Measurements from ENCODE around the gene MTMR1.

MTMR1 gene

DNA sequence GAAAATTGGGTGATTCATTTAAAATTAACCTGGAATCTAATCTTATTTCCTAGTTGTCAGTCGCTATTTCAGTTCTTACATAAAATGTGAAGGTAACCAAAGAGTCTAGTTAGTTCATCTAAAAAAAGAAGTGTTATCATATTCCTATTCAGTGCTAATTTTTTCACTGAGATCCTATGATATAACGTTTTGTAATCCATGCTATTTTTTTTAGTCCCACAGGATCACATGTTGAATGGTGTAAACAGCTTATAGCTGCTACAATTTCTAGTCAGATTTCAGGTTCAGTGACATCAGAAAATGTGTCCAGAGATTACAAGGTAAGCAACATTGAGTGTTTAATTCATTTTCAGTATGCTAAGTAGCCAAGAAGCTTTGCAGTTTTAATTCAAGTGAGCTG, 5.8 kb downstream of the MTMR1 start:
- Histone ChIP-seq H3K36me3 (ENCODE audit: insufficient read depth, low read length) (peaks cover 49% of the 10 kb centered on the region), H4K20me1 (ENCODE audit: insufficient read depth, low read length) (peaks cover 3% of the 10 kb centered on the region; the same call in 1 of the 2 replicates), H3K27me3 (ENCODE audit: insufficient read depth, low read length, poor library complexity) (no peaks in the 10 kb centered on the region), H3K27ac (ENCODE audit: low read length) (peak overlapping the region; percentile 26; the same call in 1 of the 2 replicates), H3K9me3 (ENCODE audit: insufficient read depth, low read length, severe bottlenecking) (no peaks in the 10 kb centered on the region), H3K4me1 (ENCODE audit: insufficient read depth, low read length) (peaks cover 47% of the 10 kb centered on the region), H3K79me2 (ENCODE audit: insufficient read depth, low read length) (peaks cover 91% of the 10 kb centered on the region), H2AFZ (ENCODE audit: low read depth, low read length) (no peak overlapping the region), H3K4me2 (ENCODE audit: insufficient read depth, low read length) (no peak overlapping the region), H3K4me3 (ENCODE audit: low read depth in 1 of 2, low read length in 2 of 2) (no peak overlapping the region), H3K9ac (ENCODE audit: low read depth, low read length) (no peak overlapping the region)
- ATAC-seq (ENCODE audit: insufficient read depth, low read depth) (no peak), DNase-seq (no peak)
- TF ChIP-seq EZH2 (IDR thresholded peaks at IDR 0.05; ENCODE audit: borderline replicate concordance, low read depth, low read length, severe bottlenecking): no peak
- TF ChIP-seq, protein P1, sequence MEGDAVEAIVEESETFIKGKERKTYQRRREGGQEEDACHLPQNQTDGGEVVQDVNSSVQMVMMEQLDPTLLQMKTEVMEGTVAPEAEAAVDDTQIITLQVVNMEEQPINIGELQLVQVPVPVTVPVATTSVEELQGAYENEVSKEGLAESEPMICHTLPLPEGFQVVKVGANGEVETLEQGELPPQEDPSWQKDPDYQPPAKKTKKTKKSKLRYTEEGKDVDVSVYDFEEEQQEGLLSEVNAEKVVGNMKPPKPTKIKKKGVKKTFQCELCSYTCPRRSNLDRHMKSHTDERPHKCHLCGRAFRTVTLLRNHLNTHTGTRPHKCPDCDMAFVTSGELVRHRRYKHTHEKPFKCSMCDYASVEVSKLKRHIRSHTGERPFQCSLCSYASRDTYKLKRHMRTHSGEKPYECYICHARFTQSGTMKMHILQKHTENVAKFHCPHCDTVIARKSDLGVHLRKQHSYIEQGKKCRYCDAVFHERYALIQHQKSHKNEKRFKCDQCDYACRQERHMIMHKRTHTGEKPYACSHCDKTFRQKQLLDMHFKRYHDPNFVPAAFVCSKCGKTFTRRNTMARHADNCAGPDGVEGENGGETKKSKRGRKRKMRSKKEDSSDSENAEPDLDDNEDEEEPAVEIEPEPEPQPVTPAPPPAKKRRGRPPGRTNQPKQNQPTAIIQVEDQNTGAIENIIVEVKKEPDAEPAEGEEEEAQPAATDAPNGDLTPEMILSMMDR (IDR thresholded peaks at IDR 0.05; ENCODE audit: borderline replicate concordance, extremely low read depth, low read length, poor library complexity, severe bottlenecking): no peak

DNA sequence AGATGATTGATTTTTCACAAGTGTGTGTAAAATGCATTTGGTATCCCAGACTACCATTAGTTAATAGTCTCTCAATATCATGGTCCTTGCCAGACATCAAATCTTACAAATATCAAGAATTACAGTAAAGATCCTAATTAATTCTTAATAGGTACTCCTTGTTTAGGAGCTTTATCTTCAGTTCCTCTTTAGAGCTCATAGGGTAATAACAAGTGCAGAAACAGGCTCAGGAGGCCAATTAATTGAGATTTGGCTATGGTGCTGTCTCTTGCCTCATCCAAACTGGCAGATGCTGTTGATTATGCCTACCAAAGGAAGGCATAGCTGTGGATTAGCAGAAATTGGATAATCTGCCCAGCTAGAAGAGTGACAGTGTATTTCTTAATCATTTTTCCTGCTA, 6.9 kb downstream of the MTMR1 start:
- ATAC-seq (ENCODE audit: insufficient read depth, low read depth): no peak

DNA sequence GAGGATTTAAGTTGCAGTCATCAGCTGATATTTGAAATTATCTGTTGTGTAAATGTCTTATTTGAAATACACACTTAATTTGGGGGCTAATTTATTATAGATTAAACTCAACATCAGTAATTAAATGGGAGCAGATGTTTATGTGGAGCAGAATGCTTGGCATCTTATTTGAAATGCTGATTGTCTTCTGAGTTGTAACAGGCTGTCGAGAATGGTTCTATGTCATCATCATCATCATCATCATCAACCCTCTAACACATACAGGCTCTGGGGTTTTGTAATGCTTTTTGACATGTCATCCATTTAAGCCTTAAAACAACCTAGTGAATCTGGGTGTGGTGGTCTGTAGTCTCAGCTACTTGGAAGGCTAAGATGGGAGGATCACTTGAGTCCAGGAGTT, 8.2 kb downstream of the MTMR1 start:
- H3K36me3 ChIP-seq (ENCODE audit: insufficient read depth, low read length): peaks cover 54% of the 10 kb centered on the region
- no peak overlapping the region for H3K9ac ChIP-seq (ENCODE audit: low read depth, low read length)
- H3K27me3 ChIP-seq (ENCODE audit: insufficient read depth, low read length, poor library complexity): no peaks in the 10 kb centered on the region
- H3K4me1 ChIP-seq (ENCODE audit: insufficient read depth, low read length): peaks cover 26% of the 10 kb centered on the region
- no peak for TF ChIP-seq EZH2 (IDR thresholded peaks at IDR 0.05; ENCODE audit: borderline replicate concordance, low read depth, low read length, severe bottlenecking)
- TF ChIP-seq, protein P1 (IDR thresholded peaks at IDR 0.05; ENCODE audit: borderline replicate concordance, extremely low read depth, low read length, poor library complexity, severe bottlenecking): no peak
- H2AFZ ChIP-seq (ENCODE audit: low read depth, low read length): no peak overlapping the region
- no peaks in the 10 kb centered on the region for H3K9me3 ChIP-seq (ENCODE audit: insufficient read depth, low read length, severe bottlenecking)
- ATAC-seq (ENCODE audit: insufficient read depth, low read depth): no peak
- no peak overlapping the region; the same call in 1 of the 2 replicates for H3K27ac ChIP-seq (ENCODE audit: low read length)
- H3K79me2 ChIP-seq (ENCODE audit: insufficient read depth, low read length): peaks cover 75% of the 10 kb centered on the region
- peaks cover 3% of the 10 kb centered on the region; the same call in 1 of the 2 replicates for H4K20me1 ChIP-seq (ENCODE audit: insufficient read depth, low read length)
- no peak for DNase-seq
- H3K4me3 ChIP-seq (ENCODE audit: low read depth in 1 of 2, low read length in 2 of 2): no peak overlapping the region
- H3K4me2 ChIP-seq (ENCODE audit: insufficient read depth, low read length): no peak overlapping the region

More for the DNA sequence above, 6.9 kb downstream of the MTMR1 start:
- Histone ChIP-seq H3K4me2 (ENCODE audit: insufficient read depth, low read length) (no peak overlapping the region), H3K4me1 (ENCODE audit: insufficient read depth, low read length) (peaks cover 39% of the 10 kb centered on the region), H4K20me1 (ENCODE audit: insufficient read depth, low read length) (peaks cover 3% of the 10 kb centered on the region; the same call in 1 of the 2 replicates), H3K36me3 (ENCODE audit: insufficient read depth, low read length) (peaks cover 56% of the 10 kb centered on the region), H3K79me2 (ENCODE audit: insufficient read depth, low read length) (peaks cover 88% of the 10 kb centered on the region), H3K4me3 (ENCODE audit: low read depth in 1 of 2, low read length in 2 of 2) (no peak overlapping the region), H3K9me3 (ENCODE audit: insufficient read depth, low read length, severe bottlenecking) (no peaks in the 10 kb centered on the region), H3K27me3 (ENCODE audit: insufficient read depth, low read length, poor library complexity) (no peaks in the 10 kb centered on the region), H3K27ac (ENCODE audit: low read length) (no peak overlapping the region), H2AFZ (ENCODE audit: low read depth, low read length) (no peak overlapping the region), H3K9ac (ENCODE audit: low read depth, low read length) (no peak overlapping the region)
- DNase-seq: no peak
- TF ChIP-seq EZH2 (IDR thresholded peaks at IDR 0.05; ENCODE audit: borderline replicate concordance, low read depth, low read length, severe bottlenecking): no peak
- TF ChIP-seq, protein P1 (IDR thresholded peaks at IDR 0.05; ENCODE audit: borderline replicate concordance, extremely low read depth, low read length, poor library complexity, severe bottlenecking): no peak

Measured in DND-41 (cell line).